Thymus (tissue), 11 donors: ENCODE measurements around the gene TMEM238. TPM values are rescaled to one million over a fixed set of nuclear protein-coding genes. Genes with fewer than 3 reads are reported as not detected.

Experiments used
- DNase-seq, 9 donors: peaks; one replicate each; pipeline ENCODE4 v3.0.0-alpha.2; 2013; ENCODE audit warnings: low spot score in 9 of 9, low read depth in 6 of 9, missing footprints in 1 of 9
- H3K27ac ChIP-seq, 2 donors: one replicate each; pipeline ENCODE4 v1.5.1; 2013; ENCODE audit warnings: control low read depth in 1 of 2, low read depth in 1 of 2, low read length in 1 of 2, mild to moderate bottlenecking in 1 of 2, moderate library complexity in 1 of 2
- H3K27me3 ChIP-seq, 2 donors: one replicate each; pipeline ENCODE4 v1.5.1; 2013; ENCODE audit warnings: low read length in 1 of 2; ENCODE audit not compliant: control insufficient read depth in 2 of 2, insufficient read depth in 1 of 2
- H3K36me3 ChIP-seq, 2 donors: one replicate each; pipeline ENCODE4 v1.5.1; 2013; ENCODE audit warnings: low read length in 1 of 2, mild to moderate bottlenecking in 1 of 2, moderate library complexity in 1 of 2; ENCODE audit not compliant: control insufficient read depth in 2 of 2, insufficient read depth in 2 of 2
- H3K4me1 ChIP-seq, 2 donors: one replicate each; pipeline ENCODE4 v1.5.1; 2013; ENCODE audit warnings: low read length in 2 of 2; ENCODE audit not compliant: control insufficient read depth in 2 of 2, insufficient read depth in 2 of 2
- H3K4me3 ChIP-seq, 2 donors: one replicate each; pipeline ENCODE4 v1.5.1; 2013; ENCODE audit warnings: low read length in 2 of 2, control low read depth in 1 of 2, mild to moderate bottlenecking in 1 of 2
- H3K9me3 ChIP-seq, 2 donors: one replicate each; pipeline ENCODE4 v1.5.1; 2013; ENCODE audit warnings: low read length in 1 of 2, mild to moderate bottlenecking in 1 of 2; ENCODE audit not compliant: control insufficient read depth in 2 of 2, insufficient read depth in 1 of 2
- WGBS: extraction: QIAGEN DNeasy Blood & Tissue Kit; methylation state at CpG from one replicate; pipeline ENCODE4 v1.1.7; 2013; 5-methylcytosine and 5-hydroxymethylcytosine counted together
- polyA plus RNA-seq: library from polyadenylated mRNA; stranded (reverse); fragments of 200-250 nt; gene quantifications from one replicate; pipeline ENCODE4 v1.2.3, GENCODE V29; 2013
- total RNA-seq: library from RNA; stranded (reverse); fragments of 120-200 nt; gene quantifications from one replicate; pipeline ENCODE4 v1.2.4, GENCODE V29; 2013
- donor health status: healthy.

Gene TMEM238
- total and polyA plus RNA-seq, 2 donors: 0.23 to 2.5 TPM

GRCh38 chr19:55348317-55349034, 35.6 kb downstream of the TMEM238 start:
- no peak overlapping the region for H3K4me3 ChIP-seq
- H3K36me3 ChIP-seq: peaks cover 14 to 48% of the 10 kb centered on the region in 2 donors
- H3K4me1 ChIP-seq: peaks cover 4% of the 10 kb centered on the region in 2 donors
- H3K27me3 ChIP-seq: peaks cover 16 to 29% of the 10 kb centered on the region in 2 donors
- H3K9me3 ChIP-seq: peaks cover 1 to 9% of the 10 kb centered on the region in 2 donors
- DNase-seq: no peak
- no peak overlapping the region for H3K27ac ChIP-seq
- whole genome bisulfite sequencing: 93% methylated on average over 22 of the region's 22 CpGs

DNA sequence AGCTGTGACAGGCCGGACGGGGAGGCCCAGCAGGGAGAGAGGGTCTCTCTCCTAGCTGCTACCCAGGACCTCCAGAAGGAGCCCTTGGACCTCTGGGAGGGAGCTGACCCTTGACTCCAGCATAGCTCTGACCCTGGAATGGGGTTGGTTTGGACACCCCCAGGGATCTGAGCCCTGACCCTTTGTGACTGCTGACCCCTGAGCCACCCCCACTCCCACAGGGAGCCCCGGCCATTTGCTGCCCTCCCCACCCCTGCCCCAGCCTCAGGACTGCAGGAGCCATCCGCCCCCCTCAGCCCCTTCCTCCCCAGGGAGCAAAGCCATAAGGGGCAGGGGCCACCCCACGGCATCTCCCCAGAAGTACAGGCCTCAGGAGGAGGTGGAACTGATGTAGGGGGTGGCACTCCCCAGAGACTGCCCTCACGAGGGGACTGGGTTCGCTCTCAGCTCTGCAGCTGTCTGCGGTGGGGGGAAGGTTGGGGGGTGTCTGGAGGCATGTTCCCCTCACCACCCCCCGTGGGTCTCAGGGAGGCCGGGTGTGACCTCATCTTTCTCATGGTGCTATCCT, 36.6 kb downstream of the TMEM238 start:
- DNase-seq: no peak
- H3K4me3 ChIP-seq: no peak overlapping the region
- peaks cover 21 to 58% of the 10 kb centered on the region in 2 donors for H3K36me3 ChIP-seq
- no peak overlapping the region for H3K27ac ChIP-seq
- peaks cover 7 to 20% of the 10 kb centered on the region in 2 donors for H3K27me3 ChIP-seq
- WGBS: 96% methylated on average over 10 of the region's 10 CpGs
- peaks cover 0 to 4% of the 10 kb centered on the region in 2 donors for H3K9me3 ChIP-seq
- no peaks in the 10 kb centered on the region for H3K4me1 ChIP-seq

- Histone ChIP-seq H3K27me3 (peaks cover under 1 to 13% of the 10 kb centered on the region in 2 donors), H3K4me1 (no peaks in the 10 kb centered on the region), H3K27ac (no peak overlapping the region), H3K36me3 (peaks cover 26 to 64% of the 10 kb centered on the region in 2 donors), H3K9me3 (peaks cover 0 to under 1% of the 10 kb centered on the region in 2 donors), H3K4me3 (no peak overlapping the region)
- DNase-seq: no peak
- WGBS: 98% methylated on average over 41 of the region's 41 CpGs
Measured at GRCh38 chr19:55346725-55347441, 37.2 kb downstream of the TMEM238 start.

DNA sequence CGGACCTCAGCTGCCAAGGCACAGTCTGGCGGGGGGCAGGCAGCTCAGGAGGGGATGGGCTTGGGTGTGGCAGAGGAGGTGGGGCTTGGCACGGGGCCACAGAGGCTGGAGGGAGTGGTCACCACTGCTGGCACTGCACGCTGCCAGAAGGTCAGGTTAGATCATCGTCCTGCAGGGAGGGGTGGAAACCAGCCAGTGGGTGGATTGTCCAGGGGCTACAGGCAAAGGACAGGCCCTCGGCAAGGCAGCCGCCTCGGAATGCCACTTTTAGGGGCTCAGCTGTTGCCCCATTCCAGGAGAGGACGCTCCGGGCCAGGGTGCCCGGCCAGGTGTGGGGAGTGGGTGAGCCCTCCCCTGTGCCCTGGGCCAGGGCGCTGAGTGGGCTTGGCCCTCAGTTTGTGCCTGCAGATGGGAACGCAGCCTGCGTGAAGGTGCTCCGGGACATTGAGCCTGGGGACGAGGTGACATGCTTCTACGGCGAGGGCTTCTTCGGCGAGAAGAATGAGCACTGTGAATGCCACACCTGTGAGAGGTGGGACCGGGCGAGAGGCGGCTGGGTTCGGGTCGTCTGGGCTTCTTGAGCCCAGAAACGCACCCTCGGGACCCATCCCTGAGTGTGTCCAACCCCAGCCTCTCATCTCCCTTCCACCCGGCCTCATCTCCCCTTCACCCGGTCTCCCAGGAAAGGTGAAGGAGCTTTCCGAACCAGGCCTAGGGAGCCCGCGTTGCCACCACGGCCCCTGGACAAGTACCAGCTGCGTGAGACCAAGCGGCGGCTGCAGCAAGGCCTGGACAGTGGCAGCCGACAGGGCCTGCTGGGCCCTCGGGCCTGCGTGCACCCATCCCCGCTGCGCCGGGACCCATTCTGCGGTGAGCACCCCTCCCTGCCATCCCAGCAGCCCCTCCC, 38.0 kb downstream of the TMEM238 start:
- Histone ChIP-seq H3K27me3 (peaks cover 0 to 5% of the 10 kb centered on the region in 2 donors), H3K27ac (no peak overlapping the region), H3K4me3 (no peak overlapping the region), H3K4me1 (peaks cover 6 to 7% of the 10 kb centered on the region in 2 donors), H3K36me3 (peaks cover 29 to 68% of the 10 kb centered on the region in 2 donors), H3K9me3 (no peaks in the 10 kb centered on the region)
- no peak for DNase-seq
- WGBS: 96% methylated on average over 43 of the region's 43 CpGs

DNA sequence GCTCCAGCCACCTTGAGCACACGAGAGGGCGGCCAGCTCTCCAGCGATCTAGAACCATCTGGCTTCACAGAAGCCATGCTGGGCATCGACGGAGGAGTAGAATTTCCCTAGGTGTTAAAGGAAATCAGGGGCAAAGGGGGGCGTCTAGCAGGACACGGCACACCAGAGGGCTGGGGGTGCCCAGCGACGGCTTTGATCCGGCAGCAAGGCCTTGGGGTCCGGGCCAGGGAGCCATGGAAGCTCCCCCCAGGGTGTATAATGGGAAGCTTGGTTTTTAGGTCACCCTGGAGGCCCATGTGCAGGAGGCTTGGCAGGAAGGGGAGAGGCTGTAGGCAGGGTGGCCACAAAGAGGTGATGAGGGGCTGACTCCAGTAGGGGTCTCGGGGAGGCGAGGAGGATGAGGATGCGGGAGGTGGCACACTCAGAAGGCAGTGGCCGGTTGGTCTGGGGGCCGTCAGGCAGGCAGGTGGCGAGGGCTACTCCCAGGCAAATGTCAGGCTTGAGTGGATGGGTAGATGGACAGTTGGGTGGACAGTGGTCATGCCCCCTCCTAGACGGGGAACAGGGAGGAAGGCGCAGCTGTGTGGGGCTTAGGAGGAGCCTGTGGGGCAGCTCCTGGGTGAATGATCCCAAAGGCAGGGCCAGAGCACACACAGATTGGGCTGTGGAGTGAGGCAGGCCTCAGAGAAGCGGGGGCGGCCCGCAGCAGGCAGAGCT, 38.8 kb downstream of the TMEM238 start:
- peaks cover 0 to 2% of the 10 kb centered on the region in 2 donors for H3K9me3 ChIP-seq
- peaks cover 11 to 14% of the 10 kb centered on the region in 2 donors for H3K4me1 ChIP-seq
- peaks cover 29 to 68% of the 10 kb centered on the region in 2 donors for H3K36me3 ChIP-seq
- H3K27ac ChIP-seq: no peak overlapping the region
- H3K27me3 ChIP-seq: no peaks in the 10 kb centered on the region
- H3K4me3 ChIP-seq: no peak overlapping the region
- no peak for DNase-seq
- WGBS: 95% methylated on average over 22 of the region's 22 CpGs

- DNase-seq: no peak
- H3K27ac ChIP-seq: no peak overlapping the region
- no peaks in the 10 kb centered on the region for H3K27me3 ChIP-seq
- peaks cover 29 to 68% of the 10 kb centered on the region in 2 donors for H3K36me3 ChIP-seq
- peaks cover 0 to 2% of the 10 kb centered on the region in 2 donors for H3K9me3 ChIP-seq
- WGBS: 95% methylated on average over 9 of the region's 9 CpGs
- peaks cover 11 to 17% of the 10 kb centered on the region in 2 donors for H3K4me1 ChIP-seq
- H3K4me3 ChIP-seq: no peak overlapping the region
Measured at GRCh38 chr19:55344444-55344843, 39.6 kb downstream of the TMEM238 start.

DNA sequence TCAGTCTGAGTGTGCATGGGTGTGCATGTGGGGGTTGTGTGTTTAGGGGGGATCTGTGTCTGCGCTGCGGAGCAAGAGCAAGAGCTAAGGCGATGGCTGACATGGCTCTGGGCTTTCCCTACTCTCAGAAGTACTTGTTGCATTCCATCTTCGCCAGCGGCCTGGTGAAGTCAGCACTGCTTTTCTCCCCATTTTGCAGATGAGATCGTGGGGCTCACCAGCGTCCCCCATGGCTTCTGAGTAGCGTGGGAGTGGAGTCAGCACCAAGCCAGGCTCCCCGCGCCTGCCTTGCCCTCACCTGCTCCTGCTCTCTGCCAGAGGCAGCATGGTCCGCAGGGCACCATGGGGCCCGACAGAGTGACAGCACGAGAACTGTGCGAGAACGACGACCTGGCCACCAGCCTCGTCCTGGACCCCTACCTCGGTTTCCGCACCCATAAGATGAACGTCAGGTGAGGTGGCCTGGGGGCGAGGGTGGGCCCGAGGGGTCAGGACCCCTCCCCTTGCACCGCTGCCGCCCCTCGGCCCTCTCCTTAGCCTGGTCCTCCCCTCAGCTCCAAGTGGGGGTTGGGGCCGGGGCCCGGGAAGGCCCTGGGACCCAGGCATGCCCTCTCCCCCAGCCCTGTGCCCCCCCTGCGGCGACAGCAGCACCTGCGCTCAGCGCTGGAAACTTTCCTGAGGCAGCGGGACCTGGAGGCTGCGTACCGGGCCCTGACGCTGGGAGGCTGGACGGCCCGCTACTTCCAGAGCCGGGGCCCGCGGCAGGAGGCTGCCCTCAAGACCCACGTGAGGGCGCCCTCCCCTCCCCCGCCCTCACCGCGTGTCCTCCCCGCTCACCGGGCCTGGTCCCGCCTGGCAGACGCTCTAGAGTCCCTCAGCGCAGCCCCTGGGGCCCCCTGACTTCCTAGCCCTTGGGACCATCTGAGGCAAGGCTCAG, 42.2 kb downstream of the TMEM238 start:
- Histone ChIP-seq H3K9me3 (peaks cover 0 to 2% of the 10 kb centered on the region in 2 donors), H3K27me3 (peaks cover 0 to 4% of the 10 kb centered on the region in 2 donors), H3K4me3 (peak overlapping the region; percentile 64 to 70), H3K4me1 (peaks cover 11 to 26% of the 10 kb centered on the region in 2 donors), H3K27ac (no peak overlapping the region), H3K36me3 (peaks cover 23 to 52% of the 10 kb centered on the region in 2 donors)
- DNase-seq: no peak
- 96% methylated on average over 50 of the region's 50 CpGs for WGBS
